H1 (cell line): ENCODE data around the gene PLPPR1. TPM values are rescaled to one million over a fixed set of nuclear protein-coding genes. Genes with fewer than 3 reads are reported as not detected.

Source experiments
- BRCA1 ChIP-seq: IDR thresholded peaks from 2 replicates; pipeline ENCODE4 v1.6.1; 2012; ENCODE audit warnings: low read depth, low read length, improper control_type of control experiment
- CHD2 ChIP-seq: IDR thresholded peaks from 2 replicates; pipeline ENCODE4 v1.6.1; 2012; ENCODE audit warnings: low read length, improper control_type of control experiment
- CREB1 ChIP-seq: IDR thresholded peaks from 2 replicates; pipeline ENCODE4 v1.6.1; 2012; ENCODE audit warnings: inconsistent platforms
- EP300 ChIP-seq, 2 experiments: IDR thresholded peaks; 1 replicate in 1 of 2; 2 replicates in 1 of 2; pipeline ENCODE4 v1.6.1; 2011 to 2012; ENCODE audit warnings: low read depth in 2 of 2, low read length in 2 of 2, mild to moderate bottlenecking in 2 of 2, borderline replicate concordance in 1 of 2, inconsistent platforms in 1 of 2, moderate library complexity in 1 of 2
- GTF2F1 ChIP-seq: IDR thresholded peaks from 2 replicates; pipeline ENCODE4 v1.6.1; 2012; ENCODE audit warnings: low read depth, low read length, improper control_type of control experiment, borderline replicate concordance
- JUND ChIP-seq: IDR thresholded peaks from 2 replicates; pipeline ENCODE4 v1.6.1; 2011; ENCODE audit warnings: mild to moderate bottlenecking, improper control_type of control experiment, low read length
- KDM4A ChIP-seq: IDR thresholded peaks from one replicate; pipeline ENCODE4 v1.7.1; 2012; ENCODE audit warnings: low read depth, mild to moderate bottlenecking, moderate library complexity, low read length, inconsistent platforms; ENCODE audit not compliant: severe bottlenecking
- POLR2A ChIP-seq, 2 experiments: IDR thresholded peaks; 1 replicate in 1 of 2; 2 replicates in 1 of 2; pipeline ENCODE4 v1.6.1; 2011; ENCODE audit warnings: low read depth in 2 of 2, low read length in 2 of 2, mild to moderate bottlenecking in 2 of 2; ENCODE audit errors: control extremely low read depth in 1 of 2
- POU5F1 ChIP-seq: IDR thresholded peaks from 2 replicates; pipeline ENCODE4 v1.6.1; 2011; ENCODE audit warnings: low read depth, mild to moderate bottlenecking, low read length, moderate library complexity
- TAF1 ChIP-seq: IDR thresholded peaks from 2 replicates; pipeline ENCODE4 v1.6.1; 2011; ENCODE audit warnings: mild to moderate bottlenecking, low read depth, low read length
- TEAD4 ChIP-seq: IDR thresholded peaks from 2 replicates; pipeline ENCODE4 v1.6.1; 2012; ENCODE audit warnings: low read depth, low read length, inconsistent platforms, mixed read lengths
- polyA plus RNA-seq, 7 experiments: library from polyadenylated mRNA; depleted of rRNA in 3 of 7; stranded (reverse) in 5 of 7; unstranded in 2 of 7; fragments of >200 nt in 5 of 7; fragments of 200-250 nt in 2 of 7; gene quantifications; 1 replicate in 5 of 7; 2 replicates in 1 of 7; 4 replicates in 1 of 7; pipeline versions ENCODE4 v1.2.1 to v1.2.3, GENCODE V29; 2011 to 2013; ENCODE audit warnings: missing spikeins in 2 of 7, mixed read lengths in 2 of 7
- total RNA-seq: library from RNA; stranded (reverse); fragmentation: NEBNext Ultra II Directional; extraction: Animal tissue kit (Norgen Biotek cat#: 25700); gene quantifications from 2 replicates; pipeline ENCODE4 v1.2.1, GENCODE V29; 2021
- TF ChIP-seq, protein P1 (sequence below): fragments of 300-600 bp; sonication (generic); IDR thresholded peaks from 2 replicates; pipeline ENCODE4 v1.7.1; 2012; ENCODE audit warnings: low read length, moderate library complexity, mild to moderate bottlenecking, inconsistent platforms; ENCODE audit not compliant: insufficient replicate concordance
- TF ChIP-seq, protein P2 (sequence below): IDR thresholded peaks from 2 replicates; pipeline ENCODE4 v1.6.1; 2011; ENCODE audit warnings: low read depth, mild to moderate bottlenecking, low read length; ENCODE audit not compliant: insufficient read depth

PLPPR1 gene
- total and polyA plus RNA-seq, 2 of the 8 experiments (the other 6 are each of a cell fraction or from before 2014, with no cell fraction given): 1.4 to 1.8 TPM

DNA sequence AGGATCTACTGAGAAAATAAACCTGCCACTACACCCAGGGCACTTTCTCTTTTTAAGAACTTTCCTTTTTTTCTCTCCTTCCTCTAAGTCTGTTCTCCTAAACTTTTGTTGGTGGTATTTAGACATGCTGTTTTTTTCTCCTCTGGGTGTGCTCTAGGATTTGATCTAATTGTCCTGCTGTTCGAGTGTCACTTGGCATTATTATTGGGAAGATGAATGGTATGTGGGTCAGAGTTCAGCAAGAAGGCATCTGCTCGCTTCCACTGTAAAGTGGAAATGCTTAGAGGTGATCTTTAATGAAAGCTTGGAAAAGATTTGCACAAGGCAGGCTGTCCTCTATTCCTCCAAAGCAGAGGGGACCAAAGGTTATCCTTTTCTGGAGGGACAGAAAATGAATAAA is 1.3 kb upstream of the PLPPR1 start (continued):
- TF ChIP-seq, protein P1, sequence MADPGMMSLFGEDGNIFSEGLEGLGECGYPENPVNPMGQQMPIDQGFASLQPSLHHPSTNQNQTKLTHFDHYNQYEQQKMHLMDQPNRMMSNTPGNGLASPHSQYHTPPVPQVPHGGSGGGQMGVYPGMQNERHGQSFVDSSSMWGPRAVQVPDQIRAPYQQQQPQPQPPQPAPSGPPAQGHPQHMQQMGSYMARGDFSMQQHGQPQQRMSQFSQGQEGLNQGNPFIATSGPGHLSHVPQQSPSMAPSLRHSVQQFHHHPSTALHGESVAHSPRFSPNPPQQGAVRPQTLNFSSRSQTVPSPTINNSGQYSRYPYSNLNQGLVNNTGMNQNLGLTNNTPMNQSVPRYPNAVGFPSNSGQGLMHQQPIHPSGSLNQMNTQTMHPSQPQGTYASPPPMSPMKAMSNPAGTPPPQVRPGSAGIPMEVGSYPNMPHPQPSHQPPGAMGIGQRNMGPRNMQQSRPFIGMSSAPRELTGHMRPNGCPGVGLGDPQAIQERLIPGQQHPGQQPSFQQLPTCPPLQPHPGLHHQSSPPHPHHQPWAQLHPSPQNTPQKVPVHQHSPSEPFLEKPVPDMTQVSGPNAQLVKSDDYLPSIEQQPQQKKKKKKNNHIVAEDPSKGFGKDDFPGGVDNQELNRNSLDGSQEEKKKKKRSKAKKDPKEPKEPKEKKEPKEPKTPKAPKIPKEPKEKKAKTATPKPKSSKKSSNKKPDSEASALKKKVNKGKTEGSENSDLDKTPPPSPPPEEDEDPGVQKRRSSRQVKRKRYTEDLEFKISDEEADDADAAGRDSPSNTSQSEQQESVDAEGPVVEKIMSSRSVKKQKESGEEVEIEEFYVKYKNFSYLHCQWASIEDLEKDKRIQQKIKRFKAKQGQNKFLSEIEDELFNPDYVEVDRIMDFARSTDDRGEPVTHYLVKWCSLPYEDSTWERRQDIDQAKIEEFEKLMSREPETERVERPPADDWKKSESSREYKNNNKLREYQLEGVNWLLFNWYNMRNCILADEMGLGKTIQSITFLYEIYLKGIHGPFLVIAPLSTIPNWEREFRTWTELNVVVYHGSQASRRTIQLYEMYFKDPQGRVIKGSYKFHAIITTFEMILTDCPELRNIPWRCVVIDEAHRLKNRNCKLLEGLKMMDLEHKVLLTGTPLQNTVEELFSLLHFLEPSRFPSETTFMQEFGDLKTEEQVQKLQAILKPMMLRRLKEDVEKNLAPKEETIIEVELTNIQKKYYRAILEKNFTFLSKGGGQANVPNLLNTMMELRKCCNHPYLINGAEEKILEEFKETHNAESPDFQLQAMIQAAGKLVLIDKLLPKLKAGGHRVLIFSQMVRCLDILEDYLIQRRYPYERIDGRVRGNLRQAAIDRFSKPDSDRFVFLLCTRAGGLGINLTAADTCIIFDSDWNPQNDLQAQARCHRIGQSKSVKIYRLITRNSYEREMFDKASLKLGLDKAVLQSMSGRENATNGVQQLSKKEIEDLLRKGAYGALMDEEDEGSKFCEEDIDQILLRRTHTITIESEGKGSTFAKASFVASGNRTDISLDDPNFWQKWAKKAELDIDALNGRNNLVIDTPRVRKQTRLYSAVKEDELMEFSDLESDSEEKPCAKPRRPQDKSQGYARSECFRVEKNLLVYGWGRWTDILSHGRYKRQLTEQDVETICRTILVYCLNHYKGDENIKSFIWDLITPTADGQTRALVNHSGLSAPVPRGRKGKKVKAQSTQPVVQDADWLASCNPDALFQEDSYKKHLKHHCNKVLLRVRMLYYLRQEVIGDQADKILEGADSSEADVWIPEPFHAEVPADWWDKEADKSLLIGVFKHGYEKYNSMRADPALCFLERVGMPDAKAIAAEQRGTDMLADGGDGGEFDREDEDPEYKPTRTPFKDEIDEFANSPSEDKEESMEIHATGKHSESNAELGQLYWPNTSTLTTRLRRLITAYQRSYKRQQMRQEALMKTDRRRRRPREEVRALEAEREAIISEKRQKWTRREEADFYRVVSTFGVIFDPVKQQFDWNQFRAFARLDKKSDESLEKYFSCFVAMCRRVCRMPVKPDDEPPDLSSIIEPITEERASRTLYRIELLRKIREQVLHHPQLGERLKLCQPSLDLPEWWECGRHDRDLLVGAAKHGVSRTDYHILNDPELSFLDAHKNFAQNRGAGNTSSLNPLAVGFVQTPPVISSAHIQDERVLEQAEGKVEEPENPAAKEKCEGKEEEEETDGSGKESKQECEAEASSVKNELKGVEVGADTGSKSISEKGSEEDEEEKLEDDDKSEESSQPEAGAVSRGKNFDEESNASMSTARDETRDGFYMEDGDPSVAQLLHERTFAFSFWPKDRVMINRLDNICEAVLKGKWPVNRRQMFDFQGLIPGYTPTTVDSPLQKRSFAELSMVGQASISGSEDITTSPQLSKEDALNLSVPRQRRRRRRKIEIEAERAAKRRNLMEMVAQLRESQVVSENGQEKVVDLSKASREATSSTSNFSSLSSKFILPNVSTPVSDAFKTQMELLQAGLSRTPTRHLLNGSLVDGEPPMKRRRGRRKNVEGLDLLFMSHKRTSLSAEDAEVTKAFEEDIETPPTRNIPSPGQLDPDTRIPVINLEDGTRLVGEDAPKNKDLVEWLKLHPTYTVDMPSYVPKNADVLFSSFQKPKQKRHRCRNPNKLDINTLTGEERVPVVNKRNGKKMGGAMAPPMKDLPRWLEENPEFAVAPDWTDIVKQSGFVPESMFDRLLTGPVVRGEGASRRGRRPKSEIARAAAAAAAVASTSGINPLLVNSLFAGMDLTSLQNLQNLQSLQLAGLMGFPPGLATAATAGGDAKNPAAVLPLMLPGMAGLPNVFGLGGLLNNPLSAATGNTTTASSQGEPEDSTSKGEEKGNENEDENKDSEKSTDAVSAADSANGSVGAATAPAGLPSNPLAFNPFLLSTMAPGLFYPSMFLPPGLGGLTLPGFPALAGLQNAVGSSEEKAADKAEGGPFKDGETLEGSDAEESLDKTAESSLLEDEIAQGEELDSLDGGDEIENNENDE: no peak
- TF ChIP-seq BRCA1 (no peak), CHD2 (no peak), CREB1 (no peak), POU5F1 (no peak), POLR2A (IDR thresholded peaks at IDR 0.05; ENCODE audit: control extremely low read depth in 1 of 2, low read depth in 2 of 2, low read length in 2 of 2) (no peak), TEAD4 (no peak), KDM4A (no peak), EP300 (IDR thresholded peaks at IDR 0.05; ENCODE audit: borderline replicate concordance in 1 of 2, low read depth in 2 of 2, low read length in 2 of 2) (no peak), JUND (no peak), TAF1 (no peak), GTF2F1 (no peak)
- TF ChIP-seq, protein P2, sequence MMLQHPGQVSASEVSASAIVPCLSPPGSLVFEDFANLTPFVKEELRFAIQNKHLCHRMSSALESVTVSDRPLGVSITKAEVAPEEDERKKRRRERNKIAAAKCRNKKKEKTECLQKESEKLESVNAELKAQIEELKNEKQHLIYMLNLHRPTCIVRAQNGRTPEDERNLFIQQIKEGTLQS: no peak
